ENCODE measurements around the gene VSTM4. TPM values are rescaled to one million over a fixed set of nuclear protein-coding genes. Genes with fewer than 3 reads are reported as not detected.
A peak's percentile ranks its signal among the peaks of the same experiment; 100 is the strongest.

VSTM4 gene
- total RNA-seq, 2 experiments from 2014 or later = 0.10 TPM

GRCh38 chr10:49090189-49090575 lies 25.1 kb downstream of the VSTM4 start:
- POLR2A ChIA-PET = no interaction called here
- Mint-ChIP-seq H3K27ac (no peak overlapping the region), H3K27me3 (peaks cover 7% of the 10 kb centered on the region), H3K9me3 (peaks cover 12% of the 10 kb centered on the region), H3K4me3 (no peak overlapping the region), H3K36me3 (ENCODE audit: low read depth) (no peaks in the 10 kb centered on the region), H3K4me1 (no peaks in the 10 kb centered on the region)
- no peak for DNase-seq
- CTCF ChIA-PET = no interaction called here

- ChIA-PET CTCF (no interaction called here), POLR2A (no interaction called here)
- H3K9me3 Mint-ChIP-seq = peaks cover 12% of the 10 kb centered on the region
- H3K36me3 Mint-ChIP-seq (ENCODE audit: low read depth) = no peaks in the 10 kb centered on the region
- no peaks in the 10 kb centered on the region for H3K4me1 Mint-ChIP-seq
- DNase-seq = no peak
- H3K27me3 Mint-ChIP-seq = peaks cover 7% of the 10 kb centered on the region
- no peak overlapping the region for H3K27ac Mint-ChIP-seq
- no peak overlapping the region for H3K4me3 Mint-ChIP-seq
These were observed 25.6 kb downstream of the VSTM4 start for GRCh38 chr10:49089557-49090188.

GRCh38 chr10:49089152-49089551 lies 26.2 kb downstream of the VSTM4 start:
- no peak for DNase-seq
- ChIA-PET POLR2A (no interaction called here), CTCF (no interaction called here)
- peaks cover 12% of the 10 kb centered on the region for H3K9me3 Mint-ChIP-seq
- peaks cover 7% of the 10 kb centered on the region for H3K27me3 Mint-ChIP-seq
- H3K36me3 Mint-ChIP-seq (ENCODE audit: low read depth) = no peaks in the 10 kb centered on the region
- no peaks in the 10 kb centered on the region for H3K4me1 Mint-ChIP-seq
- no peak overlapping the region for H3K27ac Mint-ChIP-seq
- H3K4me3 Mint-ChIP-seq = no peak overlapping the region

GRCh38 chr10:49086889-49087288 lies 28.4 kb downstream of the VSTM4 start:
- H3K4me1 Mint-ChIP-seq = peaks cover 2% of the 10 kb centered on the region

GRCh38 chr10:49083261-49083660 lies 32.1 kb downstream of the VSTM4 start:
- Mint-ChIP-seq H3K27ac (no peak overlapping the region), H3K27me3 (peaks cover 7% of the 10 kb centered on the region), H3K4me1 (peaks cover 29% of the 10 kb centered on the region), H3K4me3 (no peak overlapping the region), H3K36me3 (ENCODE audit: low read depth) (no peaks in the 10 kb centered on the region), H3K9me3 (peaks cover 12% of the 10 kb centered on the region)
- ChIA-PET CTCF (no interaction called here), POLR2A (no interaction called here)
- no peak for DNase-seq

More at GRCh38 chr10:49086889-49087288, 28.4 kb downstream of the VSTM4 start:
- Mint-ChIP-seq H3K36me3 (ENCODE audit: low read depth) (no peaks in the 10 kb centered on the region), H3K9me3 (peaks cover 12% of the 10 kb centered on the region), H3K27me3 (peaks cover 7% of the 10 kb centered on the region), H3K27ac (no peak overlapping the region), H3K4me3 (no peak overlapping the region)
- DNase-seq = no peak
- ChIA-PET POLR2A (no interaction called here), CTCF (no interaction called here)

- ChIA-PET CTCF (no interaction called here), POLR2A (no interaction called here)
- peaks cover 33% of the 10 kb centered on the region for H3K4me1 Mint-ChIP-seq
- H3K36me3 Mint-ChIP-seq (ENCODE audit: low read depth) = no peaks in the 10 kb centered on the region
- H3K27me3 Mint-ChIP-seq = peaks cover 7% of the 10 kb centered on the region
- H3K4me3 Mint-ChIP-seq = no peak overlapping the region
- H3K27ac Mint-ChIP-seq = no peak overlapping the region
- peaks cover 12% of the 10 kb centered on the region for H3K9me3 Mint-ChIP-seq
- no peak for DNase-seq
These were observed 32.6 kb downstream of the VSTM4 start for GRCh38 chr10:49082766-49083165.

- CTCF ChIA-PET = no interaction called here
- H3K36me3 Mint-ChIP-seq (ENCODE audit: low read depth) = no peaks in the 10 kb centered on the region
- POLR2A ChIA-PET = no interaction called here
- H3K9me3 Mint-ChIP-seq = peaks cover 5% of the 10 kb centered on the region
- no peak overlapping the region for H3K4me3 Mint-ChIP-seq
- H3K4me1 Mint-ChIP-seq = peaks cover 44% of the 10 kb centered on the region
- H3K27ac Mint-ChIP-seq = no peak overlapping the region
- no peak for DNase-seq
- H3K27me3 Mint-ChIP-seq = peaks cover 7% of the 10 kb centered on the region
These were observed 33.6 kb downstream of the VSTM4 start for GRCh38 chr10:49081547-49082275.

GRCh38 chr10:49080965-49081364 lies 34.4 kb downstream of the VSTM4 start:
- no peaks in the 10 kb centered on the region for H3K36me3 Mint-ChIP-seq (ENCODE audit: low read depth)
- H3K4me3 Mint-ChIP-seq = no peak overlapping the region
- no peaks in the 10 kb centered on the region for H3K9me3 Mint-ChIP-seq
- H3K27ac Mint-ChIP-seq = no peak overlapping the region
- ChIA-PET POLR2A (interaction anchor here (0.9 to 1.5 kb wide), 3 partner anchors 28 to 108 kb away, joined by 3 to 5 read pairs (median 4); no protein-coding TSS in a partner anchor), CTCF (no interaction called here)
- H3K27me3 Mint-ChIP-seq = peaks cover 5% of the 10 kb centered on the region
- H3K4me1 Mint-ChIP-seq = peaks cover 51% of the 10 kb centered on the region
- no peak for DNase-seq

GRCh38 chr10:49080071-49080470 lies 35.3 kb downstream of the VSTM4 start:
- Mint-ChIP-seq H3K9me3 (no peaks in the 10 kb centered on the region), H3K4me1 (peaks cover 53% of the 10 kb centered on the region), H3K36me3 (ENCODE audit: low read depth) (no peaks in the 10 kb centered on the region), H3K27me3 (no peaks in the 10 kb centered on the region), H3K27ac (peak overlapping the region; percentile 69), H3K4me3 (no peak overlapping the region)
- ChIA-PET POLR2A (interaction anchor here (0.9 to 1.5 kb wide), 4 partner anchors 27 to 109 kb away, joined by 3 to 5 read pairs (median 4); no protein-coding TSS in a partner anchor), CTCF (interaction anchor here (0.9 to 1.1 kb wide), 2 partner anchors 84 to 424 kb away, joined by 3 read pairs; no protein-coding TSS in a partner anchor)
- peak; percentile 28 for DNase-seq

GRCh38 chr10:49079499-49079898 lies 35.8 kb downstream of the VSTM4 start:
- peaks cover 53% of the 10 kb centered on the region for H3K4me1 Mint-ChIP-seq
- H3K27ac Mint-ChIP-seq = no peak overlapping the region
- no peaks in the 10 kb centered on the region for H3K36me3 Mint-ChIP-seq (ENCODE audit: low read depth)
- DNase-seq = no peak
- ChIA-PET POLR2A (interaction anchor here (1.1 to 1.9 kb wide), 4 partner anchors 27 to 100 kb away, joined by 3 to 8 read pairs (median 4); no protein-coding TSS in a partner anchor), CTCF (interaction anchor here (0.9 to 1.1 kb wide), 2 partner anchors 85 to 423 kb away, joined by 3 read pairs; no protein-coding TSS in a partner anchor)
- no peaks in the 10 kb centered on the region for H3K9me3 Mint-ChIP-seq
- H3K27me3 Mint-ChIP-seq = no peaks in the 10 kb centered on the region
- H3K4me3 Mint-ChIP-seq = no peak overlapping the region

GRCh38 chr10:49079072-49079471 lies 36.2 kb downstream of the VSTM4 start:
- Mint-ChIP-seq H3K27me3 (no peaks in the 10 kb centered on the region), H3K36me3 (ENCODE audit: low read depth) (no peaks in the 10 kb centered on the region), H3K4me3 (no peak overlapping the region), H3K27ac (no peak overlapping the region), H3K4me1 (peaks cover 53% of the 10 kb centered on the region), H3K9me3 (no peaks in the 10 kb centered on the region)
- ChIA-PET POLR2A (interaction anchor here (1.1 to 1.9 kb wide), 2 partner anchors 85 to 100 kb away, joined by 4 to 8 read pairs; no protein-coding TSS in a partner anchor), CTCF (no interaction called here)
- DNase-seq = no peak

GRCh38 chr10:49078433-49078832 lies 36.9 kb downstream of the VSTM4 start:
- no peak for DNase-seq
- H3K9me3 Mint-ChIP-seq = no peaks in the 10 kb centered on the region
- CTCF ChIA-PET = no interaction called here
- H3K27me3 Mint-ChIP-seq = no peaks in the 10 kb centered on the region
- POLR2A ChIA-PET = interaction anchor here (1.9 kb wide), 1 partner anchor 86 kb away, joined by 8 read pairs; no protein-coding TSS in a partner anchor
- peaks cover 53% of the 10 kb centered on the region for H3K4me1 Mint-ChIP-seq
- H3K4me3 Mint-ChIP-seq = no peak overlapping the region
- no peak overlapping the region for H3K27ac Mint-ChIP-seq
- no peaks in the 10 kb centered on the region for H3K36me3 Mint-ChIP-seq (ENCODE audit: low read depth)

- CTCF ChIA-PET = no interaction called here
- peak overlapping the region; percentile 0 for H3K27ac Mint-ChIP-seq
- peaks cover 57% of the 10 kb centered on the region for H3K4me1 Mint-ChIP-seq
- POLR2A ChIA-PET = no interaction called here
- peaks cover 3% of the 10 kb centered on the region for H3K36me3 Mint-ChIP-seq (ENCODE audit: low read depth)
- H3K27me3 Mint-ChIP-seq = no peaks in the 10 kb centered on the region
- peak; percentile 32 for DNase-seq
- H3K4me3 Mint-ChIP-seq = no peak overlapping the region
- no peaks in the 10 kb centered on the region for H3K9me3 Mint-ChIP-seq
These were observed 38.4 kb downstream of the VSTM4 start for GRCh38 chr10:49076741-49077521.
